Loucy (cell line): ENCODE measurements around the gene ACLY.

Experiments used
- H2AFZ ChIP-seq: fragments of 200-600 bp; sonication (generic); 2 replicates; pipeline ENCODE4 v1.6.0; 2016; ENCODE audit warnings: antibody characterized with exemption, mild to moderate bottlenecking, low read length, moderate library complexity
- H3F3A ChIP-seq: fragments of 200-600 bp; 2 replicates; pipeline ENCODE4 v1.6.0; 2016; ENCODE audit warnings: antibody characterized with exemption, low read depth, mild to moderate bottlenecking
- H3K27me3 ChIP-seq: fragments of 200-600 bp; sonication (generic); 2 replicates; pipeline ENCODE4 v1.6.1; 2014; ENCODE audit warnings: low read length, mild to moderate bottlenecking; ENCODE audit not compliant: insufficient read depth, poor library complexity, severe bottlenecking
- H3K36me3 ChIP-seq: fragments of 200-600 bp; sonication (generic); 2 replicates; pipeline ENCODE4 v1.6.1; 2016; ENCODE audit warnings: low read length; ENCODE audit not compliant: insufficient read depth
- H3K4me1 ChIP-seq: fragments of 200-600 bp; sonication (generic); 2 replicates; pipeline ENCODE4 v1.5.1; 2014; ENCODE audit warnings: low read length, mild to moderate bottlenecking; ENCODE audit not compliant: insufficient read depth, poor library complexity, severe bottlenecking
- H3K4me2 ChIP-seq: fragments of 200-600 bp; sonication (generic); 2 replicates; pipeline ENCODE4 v1.6.0; 2014; ENCODE audit warnings: antibody characterized with exemption, low read length, low read depth, mild to moderate bottlenecking; ENCODE audit not compliant: poor library complexity, severe bottlenecking
- H3K4me3 ChIP-seq: fragments of 200-600 bp; sonication (generic); 2 replicates; pipeline ENCODE4 v1.5.1; 2014; ENCODE audit warnings: low read length, mild to moderate bottlenecking, mixed read lengths; ENCODE audit not compliant: poor library complexity, severe bottlenecking
- H3K79me2 ChIP-seq: fragments of 200-600 bp; sonication (generic); 2 replicates; pipeline ENCODE4 v1.6.1; 2014; ENCODE audit warnings: low read length; ENCODE audit not compliant: insufficient read depth
- H3K9ac ChIP-seq: fragments of 200-600 bp; sonication (generic); 2 replicates; pipeline ENCODE4 v1.6.0; 2014; ENCODE audit warnings: mild to moderate bottlenecking, low read depth, low read length, moderate library complexity; ENCODE audit not compliant: poor library complexity, severe bottlenecking
- H3K9me2 ChIP-seq: fragments of 200-600 bp; sonication (generic); replicated peaks from 2 replicates; pipeline ENCODE4 v1.6.1; 2016; ENCODE audit warnings: low read depth, low read length, mixed read lengths
- H3K9me3 ChIP-seq: fragments of 200-600 bp; sonication (generic); 2 replicates; pipeline ENCODE4 v1.6.1; 2014; ENCODE audit warnings: mild to moderate bottlenecking, antibody characterized with exemption, low read length, low read depth; ENCODE audit not compliant: insufficient read depth
- H4K20me1 ChIP-seq: fragments of 200-600 bp; sonication (generic); 2 replicates; pipeline ENCODE4 v1.6.0; 2014; ENCODE audit warnings: antibody characterized with exemption, low read length, mild to moderate bottlenecking; ENCODE audit not compliant: insufficient read depth, poor library complexity, severe bottlenecking
- CTCF ChIP-seq: fragments of 200-600 bp; sonication (generic); conservative IDR thresholded peaks from 2 replicates; pipeline ENCODE4 v1.5.1; 2014; ENCODE audit warnings: mild to moderate bottlenecking, antibody characterized with exemption, low read length
- EZH2phosphoT487 ChIP-seq: fragments of 200-600 bp; IDR thresholded peaks from 2 replicates; pipeline ENCODE4 v1.6.1; 2018; ENCODE audit warnings: antibody characterized with exemption, mild to moderate bottlenecking, moderate library complexity, borderline replicate concordance

The ACLY gene

DNA sequence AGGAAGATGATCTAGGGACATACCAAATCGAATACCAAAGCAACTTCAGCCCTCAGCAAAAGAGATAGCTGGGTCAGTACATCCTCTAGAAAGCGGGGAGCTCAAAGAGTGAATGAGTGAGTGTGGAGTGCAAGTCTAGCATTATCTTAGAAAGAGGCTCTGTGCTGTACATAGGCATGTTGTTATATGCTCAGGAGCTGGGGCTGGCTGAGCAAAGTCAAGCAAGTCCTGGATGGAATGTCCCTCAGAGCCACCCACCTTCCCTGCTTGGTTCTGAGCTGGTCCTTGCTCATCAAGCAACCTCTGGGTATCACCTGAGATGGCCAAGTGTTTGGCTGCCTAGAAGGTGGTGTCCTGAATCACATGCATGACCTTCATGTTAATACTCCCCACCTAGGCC lies 48.7 kb downstream of the ACLY start:
- Histone ChIP-seq H3K36me3 (peaks cover 80% of the 10 kb centered on the region; the same call in 1 of the 2 replicates), H3K4me1 (peaks cover 3% of the 10 kb centered on the region), H3K79me2 (no peaks in the 10 kb centered on the region), H3K4me2 (no peak overlapping the region), H3K27me3 (no peaks in the 10 kb centered on the region), H3K9me3 (no peaks in the 10 kb centered on the region), H3K9me2 (no peaks in the 10 kb centered on the region), H2AFZ (no peak overlapping the region), H3F3A (peaks cover 3% of the 10 kb centered on the region), H4K20me1 (no peaks in the 10 kb centered on the region), H3K4me3 (no peak overlapping the region), H3K9ac (no peak overlapping the region)
- TF ChIP-seq EZH2phosphoT487 (no peak), CTCF (no peak)

- H3K36me3 ChIP-seq, result peaks cover 74% of the 10 kb centered on the region; the same call in 1 of the 2 replicates
Measured at GRCh38 chr17:41869426-41869825, 49.3 kb downstream of the ACLY start.

GRCh38 chr17:41868568-41868967 lies 50.2 kb downstream of the ACLY start:
- Histone ChIP-seq H3K4me3 (no peak overlapping the region), H3K9me3 (no peaks in the 10 kb centered on the region), H4K20me1 (peaks cover 10% of the 10 kb centered on the region), H3K4me1 (peaks cover 12% of the 10 kb centered on the region), H3K79me2 (peaks cover 15% of the 10 kb centered on the region), H3F3A (peaks cover 3% of the 10 kb centered on the region), H3K36me3 (peaks cover 66% of the 10 kb centered on the region; the same call in 1 of the 2 replicates), H3K9ac (no peak overlapping the region), H3K27me3 (no peaks in the 10 kb centered on the region), H3K4me2 (no peak overlapping the region), H3K9me2 (no peaks in the 10 kb centered on the region), H2AFZ (no peak overlapping the region)
- TF ChIP-seq CTCF (no peak), EZH2phosphoT487 (no peak)

More at GRCh38 chr17:41869426-41869825, 49.3 kb downstream of the ACLY start:
- H3F3A ChIP-seq, result peaks cover 3% of the 10 kb centered on the region
- peaks cover 4% of the 10 kb centered on the region for H3K4me1 ChIP-seq
- H4K20me1 ChIP-seq, result peaks cover 2% of the 10 kb centered on the region
- H2AFZ ChIP-seq, result no peak overlapping the region
- no peaks in the 10 kb centered on the region for H3K9me3 ChIP-seq
- no peaks in the 10 kb centered on the region for H3K27me3 ChIP-seq
- peaks cover 6% of the 10 kb centered on the region for H3K79me2 ChIP-seq
- H3K9ac ChIP-seq, result no peak overlapping the region
- H3K4me2 ChIP-seq, result no peak overlapping the region
- H3K9me2 ChIP-seq, result no peaks in the 10 kb centered on the region
- TF ChIP-seq EZH2phosphoT487 (no peak), CTCF (no peak)
- H3K4me3 ChIP-seq, result no peak overlapping the region
